Hepatocyte (in vitro differentiated cells): ENCODE data around the gene KSR2. TPM values are rescaled to one million over a fixed set of nuclear protein-coding genes. Genes with fewer than 3 reads are reported as not detected.
"Not testable (repeated sequence)": the region's sequence is repeated elsewhere in the genome, so short reads cannot be mapped to it uniquely, and the experiment has no call there.

Experiments
- DNase-seq: peaks from one replicate; pipeline ENCODE4 v3.0.0-alpha.2; 2016; ENCODE audit warnings: low spot score
- H2AFZ ChIP-seq: fragments of 200-600 bp; sonication (generic); 2 replicates; pipeline ENCODE4 v1.6.0; 2016; ENCODE audit warnings: antibody characterized with exemption, mild to moderate bottlenecking
- H3K27ac ChIP-seq: fragments of 200-600 bp; sonication (generic); 2 replicates; pipeline ENCODE4 v1.5.1; 2016; ENCODE audit warnings: mild to moderate bottlenecking
- H3K27me3 ChIP-seq: fragments of 200-600 bp; sonication (generic); 2 replicates; pipeline ENCODE4 v1.6.1; 2016
- H3K36me3 ChIP-seq: fragments of 200-600 bp; sonication (generic); replicated peaks from 2 replicates; pipeline ENCODE4 v1.5.1; 2016; ENCODE audit warnings: low read depth; ENCODE audit not compliant: insufficient read depth
- H3K4me1 ChIP-seq: fragments of 200-600 bp; sonication (generic); 2 replicates; pipeline ENCODE4 v1.5.1; 2016; ENCODE audit warnings: mild to moderate bottlenecking, moderate library complexity; ENCODE audit not compliant: insufficient read depth
- H3K4me2 ChIP-seq: fragments of 200-600 bp; sonication (generic); 2 replicates; pipeline ENCODE4 v1.6.0; 2016
- H3K4me3 ChIP-seq: fragments of 200-600 bp; sonication (generic); 2 replicates; pipeline ENCODE4 v1.5.1; 2016; ENCODE audit warnings: mild to moderate bottlenecking
- H3K79me2 ChIP-seq: fragments of 200-600 bp; sonication (generic); 2 replicates; pipeline ENCODE4 v1.6.0; 2017; ENCODE audit warnings: mild to moderate bottlenecking
- H3K9me2 ChIP-seq: fragments of 200-600 bp; sonication (generic); replicated peaks from 2 replicates; pipeline ENCODE4 v1.6.0; 2017; ENCODE audit warnings: mild to moderate bottlenecking; ENCODE audit not compliant: insufficient read depth
- H3K9me3 ChIP-seq: fragments of 200-600 bp; sonication (generic); 2 replicates; pipeline ENCODE4 v1.5.1; 2016; ENCODE audit warnings: low read depth, mild to moderate bottlenecking
- H4K20me1 ChIP-seq: fragments of 200-600 bp; sonication (generic); 2 replicates; pipeline ENCODE4 v1.6.0; 2016; ENCODE audit warnings: mild to moderate bottlenecking; ENCODE audit not compliant: insufficient read depth, poor library complexity, severe bottlenecking
- CTCF ChIP-seq: fragments of 200-600 bp; sonication (generic); IDR thresholded peaks from 2 replicates; pipeline ENCODE4 v1.5.1; 2016; ENCODE audit warnings: antibody characterized with exemption, mild to moderate bottlenecking; ENCODE audit not compliant: poor library complexity
- EZH2 ChIP-seq: fragments of 200-600 bp; sonication (generic); IDR thresholded peaks from 2 replicates; pipeline ENCODE4 v1.6.1; 2016; ENCODE audit warnings: antibody characterized with exemption, mild to moderate bottlenecking, borderline replicate concordance
- EZH2phosphoT487 ChIP-seq: fragments of 200-600 bp; sonication (generic); IDR thresholded peaks from one replicate; pipeline ENCODE4 v1.6.1; 2018; ENCODE audit warnings: antibody characterized with exemption, mild to moderate bottlenecking, low read depth, moderate library complexity; ENCODE audit not compliant: unreplicated experiment, severe bottlenecking
- WGBS: methylation state at CpG from one replicate; pipeline ENCODE4 v1.1.6; 2016; ENCODE audit warnings: low lambda C conversion rate; ENCODE audit errors: missing lambda C conversion rate; 5-methylcytosine and 5-hydroxymethylcytosine counted together
- polyA plus RNA-seq: library from polyadenylated mRNA; unstranded; fragments of >200 nt; fragmentation: Nextera tagmentation; extraction: Ambion mirVana; gene quantifications from 2 replicates; pipeline ENCODE4 v1.2.1, GENCODE V29; 2016
- total RNA-seq: library from RNA; depleted of rRNA; stranded (reverse); fragments of >200 nt; gene quantifications from 2 replicates; pipeline ENCODE4 v1.2.3, GENCODE V29; 2014

The KSR2 gene
- total and polyA plus RNA-seq, 2 experiments from 2014 or later, result 0.37 to 0.46 TPM

- Histone ChIP-seq H3K4me1 (no peaks in the 10 kb centered on the region), H3K9me2 (no peaks in the 10 kb centered on the region), H3K27ac (no peak overlapping the region), H3K4me3 (no peak overlapping the region), H4K20me1 (no peaks in the 10 kb centered on the region), H3K9me3 (no peaks in the 10 kb centered on the region), H2AFZ (no peak overlapping the region), H3K79me2 (no peaks in the 10 kb centered on the region), H3K27me3 (no peaks in the 10 kb centered on the region), H3K4me2 (no peak overlapping the region), H3K36me3 (no peaks in the 10 kb centered on the region)
- 91% methylated on average over 6 of the region's 6 CpGs for WGBS
- no peak for DNase-seq
- no peak for TF ChIP-seq CTCF
- no peak for TF ChIP-seq EZH2phosphoT487
- TF ChIP-seq EZH2, result no peak
These were observed 328.3 kb downstream of the KSR2 start for GRCh38 chr12:117640511-117640910.

GRCh38 chr12:117629454-117629853 is 339.3 kb downstream of the KSR2 start:
- 79% methylated on average over 2 of the region's 2 CpGs for WGBS
- Histone ChIP-seq H3K4me2 (no peak overlapping the region), H3K27ac (no peak overlapping the region), H4K20me1 (no peaks in the 10 kb centered on the region), H3K79me2 (no peaks in the 10 kb centered on the region), H3K9me3 (no peaks in the 10 kb centered on the region), H3K4me3 (no peak overlapping the region), H3K36me3 (no peaks in the 10 kb centered on the region), H3K4me1 (no peaks in the 10 kb centered on the region), H3K27me3 (no peaks in the 10 kb centered on the region), H2AFZ (no peak overlapping the region), H3K9me2 (no peaks in the 10 kb centered on the region)
- DNase-seq, result no peak
- TF ChIP-seq EZH2, result no peak
- TF ChIP-seq CTCF, result no peak
- no peak for TF ChIP-seq EZH2phosphoT487

DNA sequence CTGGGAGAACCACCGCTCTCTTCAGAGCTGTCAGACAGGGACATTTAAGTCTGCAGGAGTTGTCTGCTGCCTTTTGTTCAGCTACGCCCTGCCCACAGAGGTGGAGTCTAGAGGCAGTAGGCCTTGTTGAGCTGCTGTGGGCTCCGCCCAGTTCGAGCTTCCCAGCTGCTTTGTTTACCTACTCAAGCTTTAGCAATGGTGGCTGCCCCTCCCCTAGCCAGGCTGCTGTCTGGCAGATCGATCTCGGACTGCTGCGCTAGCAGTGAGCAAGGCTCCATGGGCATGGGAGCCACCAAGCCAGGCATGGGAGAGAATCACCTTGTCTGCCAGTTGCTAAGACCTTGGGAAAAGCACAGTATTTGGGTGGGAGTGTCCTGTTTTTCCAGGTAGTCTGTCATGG is 340.1 kb downstream of the KSR2 start:
- H3K4me2 ChIP-seq, H3K4me1 ChIP-seq, H3K27me3 ChIP-seq, H2AFZ ChIP-seq, H3K36me3 ChIP-seq, H3K79me2 ChIP-seq, H3K9me2 ChIP-seq, H4K20me1 ChIP-seq, H3K27ac ChIP-seq, H3K9me3 ChIP-seq, H3K4me3 ChIP-seq: not testable (repeated sequence)
- 54% methylated on average over 7 of the region's 7 CpGs for WGBS
- peak; percentile 12 for DNase-seq

DNA sequence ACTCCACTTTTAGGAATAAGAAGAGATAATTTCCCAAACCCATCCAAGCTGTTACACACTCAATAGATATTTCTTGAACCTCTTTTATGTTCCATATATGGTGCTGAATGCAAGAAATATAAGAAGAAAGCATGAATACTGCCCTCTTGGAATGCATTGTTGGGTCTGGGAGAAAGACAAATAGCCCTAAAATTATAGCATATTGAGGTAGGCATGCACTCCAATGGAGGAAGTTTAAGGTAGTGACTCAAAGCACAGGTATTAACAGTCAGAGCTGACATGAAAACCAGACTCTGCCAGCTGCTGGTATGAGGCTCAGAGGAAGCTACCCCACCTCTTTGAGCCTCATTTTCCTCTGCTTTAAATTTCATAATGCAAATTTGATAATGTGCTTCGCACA is 346.0 kb downstream of the KSR2 start:
- H3K27ac ChIP-seq, result no peak overlapping the region
- H4K20me1 ChIP-seq, result no peaks in the 10 kb centered on the region
- H2AFZ ChIP-seq, result no peak overlapping the region
- H3K4me1 ChIP-seq, result no peaks in the 10 kb centered on the region
- H3K27me3 ChIP-seq, result no peaks in the 10 kb centered on the region
- H3K9me3 ChIP-seq, result no peaks in the 10 kb centered on the region
- no peaks in the 10 kb centered on the region for H3K79me2 ChIP-seq
- no peak overlapping the region for H3K4me3 ChIP-seq
- WGBS, result 88% methylated on average over 1 of the region's 1 CpG
- H3K36me3 ChIP-seq, result no peaks in the 10 kb centered on the region
- TF ChIP-seq EZH2 (no peak), CTCF (no peak), EZH2phosphoT487 (no peak)
- no peak overlapping the region for H3K4me2 ChIP-seq
- no peaks in the 10 kb centered on the region for H3K9me2 ChIP-seq
- DNase-seq, result no peak
